Fibroblast of lung (primary cell): ENCODE results near the gene APH1B. TPM values are rescaled to one million over a fixed set of nuclear protein-coding genes. Genes with fewer than 3 reads are reported as not detected.
A peak's percentile ranks its signal among the peaks of the same experiment; 100 is the strongest.

Experiments used
- DNase-seq, 2 donors: peaks; one replicate each; pipeline versions ENCODE4 v3.0.0 to v3.0.0-alpha.2; 2010; ENCODE audit warnings: low read depth in 2 of 2
- H2AFZ ChIP-seq: 2 replicates; pipeline ENCODE4 v1.5.1; 2012; ENCODE audit warnings: low read length, control low read depth, inconsistent platforms
- H3K27ac ChIP-seq: 2 replicates; pipeline ENCODE4 v1.5.1; 2011; ENCODE audit warnings: low read length, control low read depth; ENCODE audit not compliant: insufficient read depth
- H3K27me3 ChIP-seq: 2 replicates; pipeline ENCODE4 v1.5.1; 2011; ENCODE audit warnings: mild to moderate bottlenecking, low read length; ENCODE audit not compliant: control insufficient read depth, insufficient read depth
- H3K36me3 ChIP-seq: 2 replicates; pipeline ENCODE4 v1.5.1; 2011; ENCODE audit warnings: low read length; ENCODE audit not compliant: control insufficient read depth, insufficient read depth
- H3K4me1 ChIP-seq: 2 replicates; pipeline ENCODE4 v1.5.1; 2011; ENCODE audit warnings: low read length; ENCODE audit not compliant: control insufficient read depth, insufficient read depth; ENCODE audit errors: extremely low read depth
- H3K4me2 ChIP-seq: 2 replicates; pipeline ENCODE4 v1.5.1; 2011; ENCODE audit warnings: low read length, control low read depth; ENCODE audit not compliant: insufficient read depth; ENCODE audit errors: extremely low read depth
- H3K4me3 ChIP-seq, 4 experiments: fragments of 200-600 bp in 1 of 4; sonication (generic) in 1 of 4; replicated peaks in 1 of 4; 2 replicates each; pipeline ENCODE4 v1.5.1; 2011 to 2016; ENCODE audit warnings: low read length in 4 of 4, low read depth in 3 of 4, mild to moderate bottlenecking in 3 of 4, control low read depth in 2 of 4, inconsistent platforms in 1 of 4, mixed read lengths in 1 of 4; ENCODE audit not compliant: insufficient read depth in 1 of 4; ENCODE audit errors: control extremely low read depth in 1 of 4
- H3K79me2 ChIP-seq: 2 replicates; pipeline ENCODE4 v1.5.1; 2012; ENCODE audit warnings: mild to moderate bottlenecking, low read length, inconsistent platforms; ENCODE audit not compliant: control insufficient read depth, insufficient read depth
- H3K9ac ChIP-seq: 2 replicates; pipeline ENCODE4 v1.5.1; 2011; ENCODE audit warnings: mild to moderate bottlenecking, low read length, control low read depth; ENCODE audit not compliant: insufficient read depth
- H3K9me3 ChIP-seq: 2 replicates; pipeline ENCODE4 v1.5.1; 2012; ENCODE audit warnings: low read depth, low read length; ENCODE audit not compliant: control insufficient read depth, insufficient read depth
- H4K20me1 ChIP-seq: 2 replicates; pipeline ENCODE4 v1.5.1; 2011; ENCODE audit warnings: low read length; ENCODE audit not compliant: control insufficient read depth, insufficient read depth; ENCODE audit errors: extremely low read depth
- EZH2 ChIP-seq: IDR thresholded peaks from 2 replicates; pipeline ENCODE4 v1.5.1; 2012; ENCODE audit warnings: low read length, control low read depth, mild to moderate bottlenecking; ENCODE audit errors: missing control alignments
- polyA plus RNA-seq, 2 donors: library from polyadenylated mRNA; depleted of rRNA in 1 of 2; stranded (reverse) in 1 of 2; unstranded in 1 of 2; fragments of >200 nt; gene quantifications; 2 replicates each; pipeline ENCODE4 v1.2.1, GENCODE V29; 2011 to 2012; ENCODE audit warnings: missing spikeins in 1 of 2
- total RNA-seq: library from RNA; depleted of rRNA; stranded (reverse); fragments of >200 nt; gene quantifications from 2 replicates; pipeline ENCODE4 v1.2.1, GENCODE V29; 2014
- TF ChIP-seq, protein P1 (sequence below), 2 donors: IDR thresholded peaks in 1 of 2; conservative IDR thresholded peaks in 1 of 2; 1 replicate in 1 of 2; 2 replicates in 1 of 2; pipeline ENCODE4 v1.5.1; 2011 to 2012; ENCODE audit warnings: low read length in 2 of 2, control low read depth in 1 of 2, inconsistent platforms in 1 of 2, low read depth in 1 of 2, mild to moderate bottlenecking in 1 of 2

Gene APH1B
- total and polyA plus RNA-seq, 2 donors (not counting 1 experiment from before 2014, with no cell fraction given): 23.5 to 32.2 TPM

DNA sequence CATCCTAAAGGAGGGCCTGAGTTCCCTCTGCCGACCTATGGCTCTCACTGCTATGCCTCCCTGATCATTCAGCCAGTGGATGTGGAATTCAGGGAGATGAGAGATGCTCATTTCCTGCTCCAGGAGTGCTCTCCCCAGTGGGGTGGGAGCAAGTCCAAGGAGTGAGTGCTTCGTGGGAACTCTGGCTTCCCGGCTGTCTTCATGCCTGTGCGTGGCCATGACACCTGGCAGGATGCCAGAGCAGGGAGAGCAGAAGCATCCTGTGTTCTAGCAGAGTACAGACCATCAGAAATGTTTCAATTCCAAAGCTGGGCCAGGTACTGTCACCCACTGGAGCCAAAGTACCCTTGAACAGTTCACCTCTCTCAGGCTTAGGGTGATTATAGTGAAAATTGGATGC is 45.1 kb downstream of the APH1B start:
- Histone ChIP-seq H4K20me1 (no peaks in the 10 kb centered on the region), H3K79me2 (no peaks in the 10 kb centered on the region), H3K4me2 (no peak overlapping the region), H3K27ac (no peak overlapping the region), H2AFZ (peak overlapping the region; percentile 24), H3K36me3 (no peaks in the 10 kb centered on the region), H3K9ac (no peak overlapping the region), H3K4me1 (no peaks in the 10 kb centered on the region), H3K4me3 (no peak overlapping the region), H3K27me3 (no peaks in the 10 kb centered on the region), H3K9me3 (no peaks in the 10 kb centered on the region)
- TF ChIP-seq, protein P1, sequence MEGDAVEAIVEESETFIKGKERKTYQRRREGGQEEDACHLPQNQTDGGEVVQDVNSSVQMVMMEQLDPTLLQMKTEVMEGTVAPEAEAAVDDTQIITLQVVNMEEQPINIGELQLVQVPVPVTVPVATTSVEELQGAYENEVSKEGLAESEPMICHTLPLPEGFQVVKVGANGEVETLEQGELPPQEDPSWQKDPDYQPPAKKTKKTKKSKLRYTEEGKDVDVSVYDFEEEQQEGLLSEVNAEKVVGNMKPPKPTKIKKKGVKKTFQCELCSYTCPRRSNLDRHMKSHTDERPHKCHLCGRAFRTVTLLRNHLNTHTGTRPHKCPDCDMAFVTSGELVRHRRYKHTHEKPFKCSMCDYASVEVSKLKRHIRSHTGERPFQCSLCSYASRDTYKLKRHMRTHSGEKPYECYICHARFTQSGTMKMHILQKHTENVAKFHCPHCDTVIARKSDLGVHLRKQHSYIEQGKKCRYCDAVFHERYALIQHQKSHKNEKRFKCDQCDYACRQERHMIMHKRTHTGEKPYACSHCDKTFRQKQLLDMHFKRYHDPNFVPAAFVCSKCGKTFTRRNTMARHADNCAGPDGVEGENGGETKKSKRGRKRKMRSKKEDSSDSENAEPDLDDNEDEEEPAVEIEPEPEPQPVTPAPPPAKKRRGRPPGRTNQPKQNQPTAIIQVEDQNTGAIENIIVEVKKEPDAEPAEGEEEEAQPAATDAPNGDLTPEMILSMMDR (conservative IDR thresholded peaks at IDR 0.05 in 1 of 2, IDR thresholded peaks at IDR 0.05 in 1 of 2; ENCODE audit: low read depth in 1 of 2, low read length in 2 of 2): no peak
- TF ChIP-seq EZH2: no peak
- DNase-seq: peak in 1 of 2 donors; percentile 38

DNA sequence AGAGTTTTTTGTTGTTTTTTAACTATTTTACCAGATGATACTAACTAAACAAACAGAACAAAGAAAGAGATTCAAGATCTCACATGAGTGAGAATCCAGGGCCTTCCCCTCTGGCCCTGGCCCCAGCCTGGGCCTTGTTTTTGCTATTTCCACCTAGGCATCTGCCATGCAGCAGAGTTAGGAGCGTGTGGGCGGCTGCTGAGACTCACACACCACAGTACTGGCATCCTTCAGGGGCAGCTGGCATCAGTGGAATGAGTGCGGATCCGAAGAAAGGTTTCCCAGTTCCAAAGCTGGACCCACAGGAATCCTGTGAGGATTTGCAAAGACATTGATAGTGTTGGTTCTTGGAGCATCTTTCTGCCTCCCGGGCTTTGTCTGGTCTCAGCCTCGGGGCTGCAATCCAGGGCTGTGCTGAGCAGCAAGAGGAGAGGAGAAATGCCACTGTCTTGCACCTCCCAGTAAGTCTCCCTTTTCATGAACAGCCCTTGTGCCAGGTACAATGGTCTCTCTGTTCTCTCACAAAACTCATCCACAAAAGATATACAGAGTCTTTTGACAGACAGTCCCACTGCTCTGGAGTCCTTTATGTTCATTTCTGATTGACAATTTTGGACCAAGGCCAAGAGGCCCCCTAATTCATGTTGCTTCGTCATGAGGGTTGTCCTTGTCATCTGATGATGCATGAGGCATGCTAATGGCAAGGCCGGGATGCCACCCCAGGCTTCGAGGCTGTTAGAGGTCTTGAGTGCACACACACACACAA is 46.6 kb downstream of the APH1B start:
- no peaks in the 10 kb centered on the region for H4K20me1 ChIP-seq
- no peak overlapping the region for H2AFZ ChIP-seq
- no peaks in the 10 kb centered on the region for H3K79me2 ChIP-seq
- no peak overlapping the region for H3K9ac ChIP-seq
- no peaks in the 10 kb centered on the region for H3K9me3 ChIP-seq
- TF ChIP-seq, protein P1 (conservative IDR thresholded peaks at IDR 0.05 in 1 of 2, IDR thresholded peaks at IDR 0.05 in 1 of 2; ENCODE audit: low read depth in 1 of 2, low read length in 2 of 2): no peak
- no peak for TF ChIP-seq EZH2
- no peak overlapping the region for H3K27ac ChIP-seq
- peak in 1 of 2 donors; percentile 25 for DNase-seq
- H3K4me3 ChIP-seq: no peak overlapping the region
- H3K4me2 ChIP-seq: no peak overlapping the region
- H3K4me1 ChIP-seq: no peaks in the 10 kb centered on the region
- no peaks in the 10 kb centered on the region for H3K36me3 ChIP-seq
- H3K27me3 ChIP-seq: no peaks in the 10 kb centered on the region

GRCh38 chr15:63324770-63325169 is 47.4 kb downstream of the APH1B start:
- no peaks in the 10 kb centered on the region for H3K4me1 ChIP-seq
- H3K4me3 ChIP-seq: no peak overlapping the region
- H4K20me1 ChIP-seq: no peaks in the 10 kb centered on the region
- no peak overlapping the region for H2AFZ ChIP-seq
- H3K9ac ChIP-seq: no peak overlapping the region
- no peak overlapping the region for H3K4me2 ChIP-seq
- no peaks in the 10 kb centered on the region for H3K27me3 ChIP-seq
- TF ChIP-seq, protein P1 (conservative IDR thresholded peaks at IDR 0.05 in 1 of 2, IDR thresholded peaks at IDR 0.05 in 1 of 2; ENCODE audit: low read depth in 1 of 2, low read length in 2 of 2): no peak
- no peak for TF ChIP-seq EZH2
- no peak overlapping the region for H3K27ac ChIP-seq
- H3K79me2 ChIP-seq: no peaks in the 10 kb centered on the region
- no peaks in the 10 kb centered on the region for H3K36me3 ChIP-seq
- no peaks in the 10 kb centered on the region for H3K9me3 ChIP-seq
- no peak for DNase-seq
